SKM-1 (cell line): ENCODE data around the gene GTF3C5.
"Not testable (repeated sequence)": the region's sequence is repeated elsewhere in the genome, so short reads cannot be mapped to it uniquely, and the experiment has no call there.

Experiments used
- DNase-seq: peaks from one replicate; lab custom pipeline; 2025; ENCODE audit not compliant: unreplicated experiment; lab: John Stamatoyannopoulos, UW

Gene GTF3C5

GRCh38 chr9:133054194-133054890 is 23.5 kb downstream of the GTF3C5 start:
- no peak for DNase-seq

- DNase-seq: no peak
These were observed 24.2 kb downstream of the GTF3C5 start for GRCh38 chr9:133054966-133055365.

GRCh38 chr9:133055788-133056420 is 25.1 kb downstream of the GTF3C5 start:
- no peak for DNase-seq

GRCh38 chr9:133056533-133056932 is 25.7 kb downstream of the GTF3C5 start:
- no peak for DNase-seq

GRCh38 chr9:133057006-133057405 is 26.2 kb downstream of the GTF3C5 start:
- no peak for DNase-seq

- DNase-seq: no peak
These were observed 26.8 kb downstream of the GTF3C5 start for GRCh38 chr9:133057553-133057952.

- no peak for DNase-seq
These were observed 27.3 kb downstream of the GTF3C5 start for GRCh38 chr9:133058071-133058470.

- no peak for DNase-seq
These were observed 27.9 kb downstream of the GTF3C5 start for GRCh38 chr9:133058550-133059320.

GRCh38 chr9:133059623-133060022 is 28.8 kb downstream of the GTF3C5 start:
- DNase-seq: no peak

- no peak for DNase-seq
These were observed 29.6 kb downstream of the GTF3C5 start for GRCh38 chr9:133060417-133060841.

- not testable (repeated sequence) for DNase-seq
These were observed 30.4 kb downstream of the GTF3C5 start for GRCh38 chr9:133061019-133061763.

GRCh38 chr9:133061764-133062145 is 31.0 kb downstream of the GTF3C5 start, which contains the start of gene CEL:
TSS of gene CEL (plus strand) at chr9:133061981. CDS start at chr9:133062003, 22 bp downstream.
- DNase-seq: not testable (repeated sequence)

GRCh38 chr9:133062569-133062968 is 31.8 kb downstream of the GTF3C5 start:
- DNase-seq: not testable (repeated sequence)

- DNase-seq: no peak
These were observed 32.3 kb downstream of the GTF3C5 start for GRCh38 chr9:133063159-133063499.

- DNase-seq: no peak
These were observed 32.9 kb downstream of the GTF3C5 start for GRCh38 chr9:133063500-133064231.

GRCh38 chr9:133064241-133065069 is 33.7 kb downstream of the GTF3C5 start:
- no peak for DNase-seq

GRCh38 chr9:133065070-133065388 is 34.2 kb downstream of the GTF3C5 start:
- DNase-seq: no peak

GRCh38 chr9:133066181-133066983 is 35.6 kb downstream of the GTF3C5 start:
- DNase-seq: no peak

GRCh38 chr9:133067006-133067405 is 36.2 kb downstream of the GTF3C5 start:
- no peak for DNase-seq
